ENCODE data around the gene KRTAP10-5. TPM values are rescaled to one million over a fixed set of nuclear protein-coding genes. Genes with fewer than 3 reads are reported as not detected.

Gene KRTAP10-5
- total and polyA plus RNA-seq, 2 experiments from 2014 or later: not detected

DNA sequence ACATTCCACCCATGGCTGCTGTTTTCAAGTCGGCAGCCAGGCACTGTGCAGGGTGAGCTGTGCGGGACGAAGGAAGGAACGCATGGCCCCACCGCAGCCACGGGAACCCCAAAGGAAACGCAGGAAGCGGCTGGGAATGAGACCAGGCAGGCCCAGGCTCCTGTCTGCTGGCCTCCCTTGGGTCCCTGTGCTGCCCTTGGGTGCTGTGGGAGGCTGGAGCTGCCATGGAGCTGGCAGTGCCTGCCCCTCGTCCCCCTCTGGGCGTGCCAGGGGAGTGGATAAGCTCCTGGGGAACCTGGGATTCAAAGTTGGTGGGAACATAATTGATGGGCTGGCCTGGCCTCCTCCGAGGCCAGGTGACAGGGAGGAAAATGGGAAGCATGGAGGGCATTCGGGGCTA lies 12.1 kb downstream of the KRTAP10-5 start:
- no peaks in the 10 kb centered on the region for H3F3A ChIP-seq (ENCODE audit: insufficient read depth)

DNA sequence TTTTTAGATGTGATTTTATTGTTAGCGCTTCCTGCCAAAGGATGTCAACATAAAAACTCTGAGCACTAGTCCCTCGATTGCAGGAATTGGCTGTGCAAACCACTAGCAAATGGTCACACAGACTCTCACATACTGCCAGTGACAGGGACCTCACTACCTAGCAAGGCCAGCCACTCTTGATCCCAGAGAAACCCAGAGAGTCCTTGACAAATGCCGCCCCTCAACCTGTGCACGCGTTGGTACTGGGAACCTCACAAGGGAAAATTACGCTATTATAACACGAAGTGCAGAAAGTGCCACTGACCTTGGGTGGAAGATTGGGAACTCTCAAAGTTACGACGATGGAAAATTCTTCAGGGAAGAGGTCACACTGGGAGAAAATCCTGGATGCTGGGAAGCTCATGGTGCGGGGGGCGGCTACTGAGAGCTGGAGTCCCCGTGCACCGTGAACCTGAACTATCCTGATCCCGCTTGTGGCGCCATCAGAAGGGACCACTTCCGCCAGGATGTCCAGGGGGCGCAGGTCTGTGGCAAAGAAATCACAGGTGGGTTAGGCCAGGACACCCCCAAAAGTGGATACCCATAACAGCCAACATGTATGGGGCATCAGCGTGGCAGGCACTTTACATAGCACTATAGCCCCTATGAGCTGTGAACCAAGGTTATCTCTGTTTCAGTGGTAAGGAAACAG lies 12.8 kb downstream of the KRTAP10-5 start:
- 65 to 67% methylated on average over 18 of the region's 18 CpGs for WGBS, 2 experiments (ENCODE audit: low coverage in 1 of 2, low lambda C conversion rate in 2 of 2, missing lambda C conversion rate in 2 of 2)
- Histone ChIP-seq H3K9ac (no peak overlapping the region), H3K27me3 (replicated peaks; ENCODE audit: insufficient read depth) (peaks cover 9% of the 10 kb centered on the region; the same call in 1 of the 2 replicates), H2AFZ (no peak overlapping the region), H3K27ac (no peak overlapping the region), H3K4me1 (ENCODE audit: insufficient read depth) (no peaks in the 10 kb centered on the region), H3K36me3 (ENCODE audit: low read depth) (no peaks in the 10 kb centered on the region), H3K4me2 (ENCODE audit: unreplicated experiment) (no peak overlapping the region), H3F3A (ENCODE audit: insufficient read depth) (no peaks in the 10 kb centered on the region), H3K9me2 (ENCODE audit: insufficient read depth) (no peaks in the 10 kb centered on the region), H3K9me3 (ENCODE audit: low read depth) (no peaks in the 10 kb centered on the region), H3K4me3 (no peak overlapping the region), H3K79me2 (ENCODE audit: insufficient read depth) (no peaks in the 10 kb centered on the region), H4K20me1 (ENCODE audit: insufficient read depth) (no peaks in the 10 kb centered on the region)
- no peak for TF ChIP-seq EZH2phosphoT487 (IDR thresholded peaks at IDR 0.05; ENCODE audit: insufficient read depth, low read depth)
- TF ChIP-seq EZH2 (IDR thresholded peaks at IDR 0.05; ENCODE audit: insufficient read depth, poor library complexity, severe bottlenecking): no peak
- no peak for DNase-seq
- in situ Hi-C loops (cut with MboI): no loop called here

More for the DNA sequence above, 12.1 kb downstream of the KRTAP10-5 start:
- H3K9me2 ChIP-seq (ENCODE audit: insufficient read depth): no peaks in the 10 kb centered on the region
- no peak overlapping the region for H3K4me2 ChIP-seq (ENCODE audit: unreplicated experiment)
- no peak overlapping the region for H3K9ac ChIP-seq
- H2AFZ ChIP-seq: no peak overlapping the region
- no peak overlapping the region for H3K4me3 ChIP-seq
- H4K20me1 ChIP-seq (ENCODE audit: insufficient read depth): no peaks in the 10 kb centered on the region
- TF ChIP-seq EZH2phosphoT487 (IDR thresholded peaks at IDR 0.05; ENCODE audit: insufficient read depth, low read depth) (no peak), EZH2 (IDR thresholded peaks at IDR 0.05; ENCODE audit: insufficient read depth, poor library complexity, severe bottlenecking) (no peak)
- no peaks in the 10 kb centered on the region for H3K4me1 ChIP-seq (ENCODE audit: insufficient read depth)
- no peaks in the 10 kb centered on the region for H3K36me3 ChIP-seq (ENCODE audit: low read depth)
- H3K79me2 ChIP-seq (ENCODE audit: insufficient read depth): no peaks in the 10 kb centered on the region
- peaks cover 11% of the 10 kb centered on the region; the same call in 1 of the 2 replicates for H3K27me3 ChIP-seq (replicated peaks; ENCODE audit: insufficient read depth)
- H3K9me3 ChIP-seq (ENCODE audit: low read depth): no peaks in the 10 kb centered on the region
- H3K27ac ChIP-seq: no peak overlapping the region
- in situ Hi-C loops (cut with MboI): no loop called here
- DNase-seq: no peak
- WGBS, 2 experiments (ENCODE audit: low coverage in 1 of 2, low lambda C conversion rate in 2 of 2, missing lambda C conversion rate in 2 of 2): 34 to 37% methylated on average over 12 of the region's 12 CpGs

DNA sequence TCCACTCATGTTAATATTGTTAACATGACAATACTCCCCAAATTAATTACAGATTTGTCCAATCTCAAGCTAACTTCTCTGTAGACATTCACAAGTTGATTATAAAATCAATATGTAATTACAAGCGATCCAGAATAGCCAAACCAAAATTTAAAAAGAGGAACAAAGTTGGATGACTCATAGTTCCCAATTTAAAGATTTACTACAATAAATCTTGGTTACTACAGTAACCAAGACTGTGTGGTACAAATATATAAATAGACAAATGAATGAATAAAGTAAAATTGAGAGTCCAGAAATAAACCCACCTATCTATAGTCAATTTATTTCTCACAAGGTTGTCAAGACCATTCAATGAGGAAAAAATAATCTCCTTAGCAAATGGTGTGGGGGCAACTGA lies 14.0 kb downstream of the KRTAP10-5 start:
- Histone ChIP-seq H3K27ac (no peak overlapping the region), H3K4me1 (ENCODE audit: insufficient read depth) (no peaks in the 10 kb centered on the region), H3K9ac (no peak overlapping the region), H2AFZ (no peak overlapping the region), H3K9me2 (ENCODE audit: insufficient read depth) (no peaks in the 10 kb centered on the region), H3F3A (ENCODE audit: insufficient read depth) (no peaks in the 10 kb centered on the region), H3K4me3 (no peak overlapping the region), H3K9me3 (ENCODE audit: low read depth) (no peaks in the 10 kb centered on the region), H3K4me2 (ENCODE audit: unreplicated experiment) (no peak overlapping the region), H3K27me3 (replicated peaks; ENCODE audit: insufficient read depth) (peaks cover 9% of the 10 kb centered on the region; the same call in 1 of the 2 replicates), H3K79me2 (ENCODE audit: insufficient read depth) (no peaks in the 10 kb centered on the region), H4K20me1 (ENCODE audit: insufficient read depth) (no peaks in the 10 kb centered on the region), H3K36me3 (ENCODE audit: low read depth) (no peaks in the 10 kb centered on the region)
- in situ Hi-C loops (cut with MboI): no loop called here
- no peak for DNase-seq
- TF ChIP-seq EZH2phosphoT487 (IDR thresholded peaks at IDR 0.05; ENCODE audit: insufficient read depth, low read depth) (no peak), EZH2 (IDR thresholded peaks at IDR 0.05; ENCODE audit: insufficient read depth, poor library complexity, severe bottlenecking) (no peak)
- WGBS, 2 experiments (ENCODE audit: low coverage in 1 of 2, low lambda C conversion rate in 2 of 2, missing lambda C conversion rate in 2 of 2): 0 to 3% methylated on average over 1 of the region's 1 CpG

DNA sequence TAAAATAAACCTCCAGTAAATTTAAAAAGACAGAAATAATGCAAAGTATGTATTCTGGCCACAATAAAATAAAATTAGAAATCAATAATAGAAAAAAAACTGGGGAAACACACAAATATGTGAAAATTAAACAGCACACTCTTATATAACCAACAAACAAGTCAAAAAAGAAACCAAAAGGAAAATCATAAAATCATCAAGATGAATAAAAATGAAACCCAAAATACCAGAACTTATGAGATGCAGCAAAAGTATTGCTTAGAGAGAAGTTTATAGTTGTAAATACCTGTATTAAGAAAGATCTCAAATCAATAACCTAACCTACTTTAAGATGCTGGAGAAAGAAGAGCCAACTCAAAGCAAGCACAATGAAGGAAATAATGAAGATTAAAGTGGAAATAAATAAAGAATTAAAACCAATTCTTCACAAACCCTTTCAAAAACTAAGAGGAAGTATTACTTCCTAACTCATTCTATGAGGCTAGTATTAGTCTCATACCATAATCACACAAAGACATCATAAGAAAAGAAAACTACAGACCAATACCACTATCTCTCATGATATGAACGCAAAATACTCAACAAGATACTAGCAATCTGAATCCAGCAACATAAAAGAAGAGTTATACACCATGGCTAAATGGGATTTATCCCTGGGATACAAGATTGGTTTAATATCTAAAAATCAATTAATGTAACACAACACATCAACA lies 15.4 kb downstream of the KRTAP10-5 start:
- Histone ChIP-seq H3K9me2 (ENCODE audit: insufficient read depth) (no peaks in the 10 kb centered on the region), H2AFZ (no peak overlapping the region), H3F3A (ENCODE audit: insufficient read depth) (no peaks in the 10 kb centered on the region), H3K9me3 (ENCODE audit: low read depth) (no peaks in the 10 kb centered on the region), H3K79me2 (ENCODE audit: insufficient read depth) (no peaks in the 10 kb centered on the region), H3K27me3 (replicated peaks; ENCODE audit: insufficient read depth) (peaks cover 9% of the 10 kb centered on the region; the same call in 1 of the 2 replicates), H3K9ac (no peak overlapping the region), H3K27ac (no peak overlapping the region), H3K36me3 (ENCODE audit: low read depth) (no peaks in the 10 kb centered on the region), H3K4me3 (no peak overlapping the region), H3K4me2 (ENCODE audit: unreplicated experiment) (no peak overlapping the region), H3K4me1 (ENCODE audit: insufficient read depth) (no peaks in the 10 kb centered on the region), H4K20me1 (ENCODE audit: insufficient read depth) (no peaks in the 10 kb centered on the region)
- WGBS, 2 experiments (ENCODE audit: low coverage in 1 of 2, low lambda C conversion rate in 2 of 2, missing lambda C conversion rate in 2 of 2): 0% methylated on average over 1 of the region's 1 CpG
- in situ Hi-C loops (cut with MboI): no loop called here
- TF ChIP-seq EZH2phosphoT487 (IDR thresholded peaks at IDR 0.05; ENCODE audit: insufficient read depth, low read depth) (no peak), EZH2 (IDR thresholded peaks at IDR 0.05; ENCODE audit: insufficient read depth, poor library complexity, severe bottlenecking) (no peak)
- DNase-seq: no peak

All from GM23248 (cell line).